ENCODE data around the gene PIK3CD.

DNA sequence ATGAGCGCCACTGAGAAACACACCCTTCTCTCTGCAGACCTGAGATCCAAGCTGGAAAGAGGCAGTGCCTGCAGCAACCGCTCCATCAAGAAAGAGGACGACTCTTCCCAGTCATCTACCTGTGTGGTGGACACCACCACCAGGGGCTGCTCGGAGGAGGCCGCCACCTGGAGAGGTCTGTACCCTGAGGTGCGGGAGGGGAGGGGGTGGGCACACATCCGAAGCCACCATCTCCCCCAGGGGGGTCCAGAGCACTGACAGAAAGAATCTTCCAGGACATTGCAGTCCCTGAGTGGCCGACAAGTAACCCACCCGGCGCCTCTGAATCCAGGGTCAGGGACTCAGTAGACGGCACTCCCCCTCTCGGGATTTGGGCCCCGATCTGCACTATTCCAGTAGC lies 39.8 kb upstream of the PIK3CD start:
- TF ChIP-seq, protein P1, sequence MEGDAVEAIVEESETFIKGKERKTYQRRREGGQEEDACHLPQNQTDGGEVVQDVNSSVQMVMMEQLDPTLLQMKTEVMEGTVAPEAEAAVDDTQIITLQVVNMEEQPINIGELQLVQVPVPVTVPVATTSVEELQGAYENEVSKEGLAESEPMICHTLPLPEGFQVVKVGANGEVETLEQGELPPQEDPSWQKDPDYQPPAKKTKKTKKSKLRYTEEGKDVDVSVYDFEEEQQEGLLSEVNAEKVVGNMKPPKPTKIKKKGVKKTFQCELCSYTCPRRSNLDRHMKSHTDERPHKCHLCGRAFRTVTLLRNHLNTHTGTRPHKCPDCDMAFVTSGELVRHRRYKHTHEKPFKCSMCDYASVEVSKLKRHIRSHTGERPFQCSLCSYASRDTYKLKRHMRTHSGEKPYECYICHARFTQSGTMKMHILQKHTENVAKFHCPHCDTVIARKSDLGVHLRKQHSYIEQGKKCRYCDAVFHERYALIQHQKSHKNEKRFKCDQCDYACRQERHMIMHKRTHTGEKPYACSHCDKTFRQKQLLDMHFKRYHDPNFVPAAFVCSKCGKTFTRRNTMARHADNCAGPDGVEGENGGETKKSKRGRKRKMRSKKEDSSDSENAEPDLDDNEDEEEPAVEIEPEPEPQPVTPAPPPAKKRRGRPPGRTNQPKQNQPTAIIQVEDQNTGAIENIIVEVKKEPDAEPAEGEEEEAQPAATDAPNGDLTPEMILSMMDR (conservative IDR thresholded peaks at IDR 0.05 in 1 of 2, IDR thresholded peaks at IDR 0.05 in 1 of 2; ENCODE audit: extremely low read depth in 1 of 2, insufficient read depth in 1 of 2, low read depth in 1 of 2, low read length in 2 of 2) = no peak
- no peak for TF ChIP-seq EZH2 (IDR thresholded peaks at IDR 0.05; ENCODE audit: borderline replicate concordance, low read length)
